WTC11 (cell line): ENCODE measurements around the gene CLCN7.

Experiments
- ATF3 ChIP-seq: sonication (generic); formaldehyde crosslinking; conservative IDR thresholded peaks from 2 replicates; pipeline ENCODE4 v1.8.1; 2022; ENCODE audit warnings: mild to moderate bottlenecking, missing genetic modification reagents
- ATF6 ChIP-seq: sonication (generic); formaldehyde crosslinking; IDR thresholded peaks from 2 replicates; pipeline ENCODE4 v1.8.1; 2023; ENCODE audit warnings: mild to moderate bottlenecking, missing genetic modification reagents
- CBFB ChIP-seq: sonication (generic); formaldehyde crosslinking; IDR thresholded peaks from 2 replicates; pipeline ENCODE4 v1.8.1; 2022; ENCODE audit warnings: mild to moderate bottlenecking, low read depth, missing genetic modification reagents
- CTCF ChIP-seq: fragments of 200-600 bp; IDR thresholded peaks from 2 replicates; pipeline ENCODE4 v1.8.0; 2022; ENCODE audit warnings: antibody characterized with exemption
- FOXP4 ChIP-seq: sonication (generic); formaldehyde crosslinking; IDR thresholded peaks from 2 replicates; pipeline ENCODE4 v1.8.0; 2022; ENCODE audit warnings: mild to moderate bottlenecking, missing genetic modification reagents
- SMAD3 ChIP-seq: sonication (generic); formaldehyde crosslinking; IDR thresholded peaks from 2 replicates; pipeline ENCODE4 v1.8.0; 2022; ENCODE audit warnings: missing genetic modification reagents, mild to moderate bottlenecking, borderline replicate concordance
- USF2 ChIP-seq: sonication (generic); formaldehyde crosslinking; IDR thresholded peaks from 2 replicates; pipeline ENCODE4 v1.8.1; 2023; ENCODE audit warnings: mild to moderate bottlenecking, missing genetic modification reagents, moderate library complexity
- ZNF138 ChIP-seq: sonication (generic); formaldehyde crosslinking; conservative IDR thresholded peaks from 2 replicates; pipeline ENCODE4 v1.8.1; 2022; ENCODE audit warnings: mild to moderate bottlenecking, moderate library complexity, missing genetic modification reagents

GRCh38 chr16:1485847-1486496, 11.1 kb upstream of the CLCN7 start:
- TF ChIP-seq FOXP4 (CRISPR knock-in tag) = no peak
- TF ChIP-seq CTCF = no peak
- no peak for TF ChIP-seq SMAD3 (CRISPR knock-in tag)
- no peak for TF ChIP-seq USF2 (CRISPR knock-in tag)
- TF ChIP-seq ZNF138 (CRISPR knock-in tag) = no peak
- no peak for TF ChIP-seq ATF3 (CRISPR knock-in tag)
- TF ChIP-seq ATF6 (CRISPR knock-in tag) = no peak
- TF ChIP-seq CBFB (CRISPR knock-in tag) = no peak
